B cell (primary cell): Measurements from ENCODE around the gene CALCOCO1. TPM values are rescaled to one million over a fixed set of nuclear protein-coding genes. Genes with fewer than 3 reads are reported as not detected.

Experiments used
- ATAC-seq: fragments of 200-7000 bp; cut with Tn5 transposase; one replicate; pipeline ENCODE4 v1.10.0; 2021; ENCODE audit warnings: low read depth, mild to moderate bottlenecking, moderate number of reproducible peaks, moderate library complexity
- CTCF ChIA-PET: fragments of 350-600 bp; sonication (Branson Sonifier 250); formaldehyde crosslinking; loops from one replicate; lab custom pipeline; 2021; ENCODE audit warnings: antibody characterized with exemption, inconsistent platforms; lab: Charles Lee
- POLR2A ChIA-PET: fragments of 350-600 bp; sonication (Branson Sonifier 250); formaldehyde crosslinking; loops from one replicate; lab custom pipeline; 2021; ENCODE audit warnings: antibody characterized with exemption; lab: Charles Lee
- DNase-seq: peaks from one replicate; pipeline ENCODE4 v3.0.0; 2013
- H2AFZ ChIP-seq: 2 replicates; pipeline ENCODE4 v1.6.1; 2012; ENCODE audit warnings: mild to moderate bottlenecking, low read depth, low read length; ENCODE audit not compliant: insufficient read depth, poor library complexity, severe bottlenecking
- H3K27ac ChIP-seq, 2 donors: 1 replicate in 1 of 2; 2 replicates in 1 of 2; pipeline ENCODE4 v1.5.1; 2012 to 2013; ENCODE audit warnings: low read length in 2 of 2, mild to moderate bottlenecking in 2 of 2, moderate library complexity in 1 of 2
- H3K27me3 ChIP-seq, 4 experiments: fragments of 200-600 bp in 1 of 4; sonication (generic) in 1 of 4; replicated peaks in 1 of 4; 1 replicate in 2 of 4; 2 replicates in 2 of 4; pipeline versions ENCODE4 v1.6.1 to v1.7.0; 2013 to 2016; ENCODE audit warnings: low read length in 3 of 4, mild to moderate bottlenecking in 2 of 4, mixed read lengths in 1 of 4, moderate library complexity in 1 of 4; ENCODE audit not compliant: insufficient read depth in 4 of 4, control insufficient read depth in 3 of 4; ENCODE audit errors: control extremely low read depth in 1 of 4
- H3K36me3 ChIP-seq, 2 experiments: replicated peaks in 1 of 2; 1 replicate in 1 of 2; 2 replicates in 1 of 2; pipeline versions ENCODE4 v1.6.1 to v1.7.1; 2013; ENCODE audit warnings: low read length in 1 of 2; ENCODE audit not compliant: insufficient read depth in 2 of 2, control insufficient read depth in 1 of 2; ENCODE audit errors: control extremely low read depth in 1 of 2, extremely low read depth in 1 of 2
- H3K4me1 ChIP-seq, 2 donors: fragments of 200-600 bp in 1 of 2; sonication (generic) in 1 of 2; 1 replicate in 1 of 2; 2 replicates in 1 of 2; pipeline versions ENCODE4 v1.5.1 to v1.6.1; 2013 to 2017; ENCODE audit warnings: low read length in 2 of 2; ENCODE audit not compliant: control insufficient read depth in 2 of 2, insufficient read depth in 2 of 2
- H3K4me2 ChIP-seq: replicated peaks from 2 replicates; pipeline ENCODE3; 2012; ENCODE audit warnings: mild to moderate bottlenecking, low read depth, low read length; ENCODE audit not compliant: poor library complexity, severe bottlenecking
- H3K4me3 ChIP-seq, 5 experiments: fragments of 200-600 bp in 1 of 5; sonication (generic) in 1 of 5; 1 replicate in 3 of 5; 2 replicates in 2 of 5; pipeline versions ENCODE4 v1.5.1 to v1.7.0; 2011 to 2016; ENCODE audit warnings: low read length in 4 of 5, mild to moderate bottlenecking in 4 of 5, low read depth in 2 of 5, control low read depth in 1 of 5, moderate library complexity in 1 of 5; ENCODE audit not compliant: insufficient read depth in 1 of 5; ENCODE audit errors: control extremely low read depth in 1 of 5, extremely low read depth in 1 of 5
- H3K79me2 ChIP-seq: fragments of 200-600 bp; sonication (generic); one replicate; pipeline ENCODE4 v1.6.0; 2016; ENCODE audit warnings: low read length; ENCODE audit not compliant: control insufficient read depth, insufficient read depth
- H3K9ac ChIP-seq: fragments of 200-600 bp; sonication (generic); 2 replicates; pipeline ENCODE4 v1.6.1; 2017; ENCODE audit warnings: mild to moderate bottlenecking, low read length, moderate library complexity
- H3K9me3 ChIP-seq, 3 donors: one replicate each; pipeline versions ENCODE4 v1.6.1 to v1.7.1; 2013; ENCODE audit warnings: low read length in 2 of 3; ENCODE audit not compliant: control insufficient read depth in 2 of 3, insufficient read depth in 1 of 3; ENCODE audit errors: control extremely low read depth in 1 of 3
- H4K20me1 ChIP-seq: 2 replicates; pipeline ENCODE4 v1.6.0; 2012; ENCODE audit warnings: mild to moderate bottlenecking, low read length; ENCODE audit not compliant: insufficient read depth, control insufficient read depth, poor library complexity, severe bottlenecking
- H3K27ac Mint-ChIP-seq: one replicate; pipeline ENCODE4 v1.8.0; 2021; ENCODE audit warnings: mixed read lengths
- H3K27me3 Mint-ChIP-seq: one replicate; pipeline ENCODE4 v1.8.0; 2021; ENCODE audit warnings: mixed read lengths
- H3K4me1 Mint-ChIP-seq: one replicate; pipeline ENCODE4 v1.8.0; 2021; ENCODE audit warnings: mixed read lengths
- H3K4me3 Mint-ChIP-seq: one replicate; pipeline ENCODE4 v1.8.0; 2021; ENCODE audit warnings: mixed read lengths
- H3K9me3 Mint-ChIP-seq: one replicate; pipeline ENCODE4 v1.8.0; 2022; ENCODE audit warnings: mixed read lengths; ENCODE audit not compliant: insufficient read depth
- CTCF ChIP-seq: fragments of 200-600 bp; IDR thresholded peaks from one replicate; pipeline ENCODE4 v1.8.0; 2022; ENCODE audit warnings: antibody characterized with exemption, mild to moderate bottlenecking
- EZH2 ChIP-seq: IDR thresholded peaks from 2 replicates; pipeline ENCODE4 v1.6.1; 2012; ENCODE audit warnings: borderline replicate concordance, low read depth, mild to moderate bottlenecking, moderate library complexity, low read length; ENCODE audit not compliant: insufficient read depth, poor library complexity, severe bottlenecking
- WGBS: methylation state at CpG from one replicate; pipeline ENCODE4 v1.1.5; 2013; ENCODE audit warnings: missing lambda C conversion rate; ENCODE audit not compliant: insufficient coverage; 5-methylcytosine and 5-hydroxymethylcytosine counted together
- intact Hi-C: fragments of 100-400 bp; cut with micrococcal nuclease; formaldehyde crosslinking; loops from one replicate; pipeline ENCODE4 v1.10.0; 2022
- polyA plus RNA-seq: library from polyadenylated mRNA; depleted of rRNA; stranded (reverse); fragments of >200 nt; gene quantifications from 2 replicates; pipeline ENCODE4 v1.2.3, GENCODE V29; 2012
- total RNA-seq, 2 donors: library from RNA; stranded (reverse); fragments of 120-200 nt in 1 of 2; gene quantifications; 1 replicate in 1 of 2; 2 replicates in 1 of 2; pipeline versions ENCODE4 v1.2.3 to v1.2.4, GENCODE V29; 2013 to 2022

CALCOCO1 gene
- total and polyA plus RNA-seq, 2 donors (not counting 1 experiment from before 2014, with no cell fraction given): 169 to 179 TPM

GRCh38 chr12:53699678-53700025 lies 27.6 kb downstream of the CALCOCO1 start:
- H3K27ac Mint-ChIP-seq: no peak overlapping the region
- H3K9me3 Mint-ChIP-seq: no peaks in the 10 kb centered on the region
- intact Hi-C loops: loop anchor here (5.0 kb wide), 1 partner anchor 508 kb away; no protein-coding TSS in a partner anchor
- Histone ChIP-seq H4K20me1 (no peaks in the 10 kb centered on the region), H3K27me3 (peaks cover 3 to 69% (median 58%) of the 10 kb centered on the region in 4 experiments), H3K9me3 (peaks cover 0 to 5% (median 0%) of the 10 kb centered on the region in 3 donors), H3K79me2 (no peaks in the 10 kb centered on the region), H3K4me2 (no peak overlapping the region), H3K4me1 (peaks cover 25 to 29% of the 10 kb centered on the region in 2 donors), H3K27ac (no peak overlapping the region), H3K9ac (no peak overlapping the region), H2AFZ (no peak overlapping the region), H3K4me3 (no peak overlapping the region), H3K36me3 (no peaks in the 10 kb centered on the region)
- ChIA-PET CTCF (interaction anchor here (0.8 to 9.0 kb wide), 11 partner anchors 11 to 516 kb away, joined by 3 to 143 read pairs (median 5); partner anchors contain the start of gene CISTR), POLR2A (no interaction called here)
- no peak for ATAC-seq
- no peak overlapping the region for H3K4me3 Mint-ChIP-seq
- DNase-seq: no peak
- TF ChIP-seq CTCF: no peak
- no peak for TF ChIP-seq EZH2
- peaks cover 82% of the 10 kb centered on the region for H3K27me3 Mint-ChIP-seq
- 34% methylated on average over 5 of the region's 5 CpGs for WGBS
- H3K4me1 Mint-ChIP-seq: peaks cover 24% of the 10 kb centered on the region

- peaks cover 29% of the 10 kb centered on the region for H3K4me1 Mint-ChIP-seq
- ChIA-PET CTCF (interaction anchor here (0.9 to 9.0 kb wide), 7 partner anchors 11 to 516 kb away, joined by 3 to 143 read pairs (median 6); partner anchors contain the start of gene CISTR), POLR2A (interaction anchor here (0.7 kb wide), 1 partner anchor 28 kb away, joined by 3 read pairs; the partner anchor contains the start of gene CALCOCO1)
- DNase-seq (no peak), ATAC-seq (no peak)
- Histone ChIP-seq H3K4me2 (no peak overlapping the region), H3K9me3 (peaks cover 0 to 5% (median 0%) of the 10 kb centered on the region in 3 donors), H3K4me3 (no peak overlapping the region), H3K27me3 (peaks cover 3 to 71% (median 63%) of the 10 kb centered on the region in 4 experiments), H3K27ac (no peak overlapping the region), H3K4me1 (peaks cover 29 to 34% of the 10 kb centered on the region in 2 donors), H2AFZ (no peak overlapping the region), H3K9ac (no peak overlapping the region), H4K20me1 (no peaks in the 10 kb centered on the region), H3K36me3 (no peaks in the 10 kb centered on the region), H3K79me2 (no peaks in the 10 kb centered on the region)
- no peak for TF ChIP-seq CTCF
- TF ChIP-seq EZH2: no peak
- peaks cover 84% of the 10 kb centered on the region for H3K27me3 Mint-ChIP-seq
- intact Hi-C loops: no loop called here
- WGBS: 60% methylated on average over 1 of the region's 3 CpGs
- H3K27ac Mint-ChIP-seq: no peak overlapping the region
- no peak overlapping the region for H3K4me3 Mint-ChIP-seq
- H3K9me3 Mint-ChIP-seq: no peaks in the 10 kb centered on the region
Measured at GRCh38 chr12:53698948-53699677, 28.1 kb downstream of the CALCOCO1 start.
